ENCODE measurements around the gene CDK10. TPM values are rescaled to one million over a fixed set of nuclear protein-coding genes. Genes with fewer than 3 reads are reported as not detected.

CDK10 gene
- total RNA-seq, 1 donor from 2014 or later = 56.9 TPM

- H3K27me3 Mint-ChIP-seq (ENCODE audit: unreplicated experiment) = no peaks in the 10 kb centered on the region
- no peak overlapping the region for H3K27ac Mint-ChIP-seq (ENCODE audit: unreplicated experiment)
- H3K9me3 Mint-ChIP-seq (ENCODE audit: unreplicated experiment) = peaks cover 1% of the 10 kb centered on the region
- TF ChIP-seq, protein P1, sequence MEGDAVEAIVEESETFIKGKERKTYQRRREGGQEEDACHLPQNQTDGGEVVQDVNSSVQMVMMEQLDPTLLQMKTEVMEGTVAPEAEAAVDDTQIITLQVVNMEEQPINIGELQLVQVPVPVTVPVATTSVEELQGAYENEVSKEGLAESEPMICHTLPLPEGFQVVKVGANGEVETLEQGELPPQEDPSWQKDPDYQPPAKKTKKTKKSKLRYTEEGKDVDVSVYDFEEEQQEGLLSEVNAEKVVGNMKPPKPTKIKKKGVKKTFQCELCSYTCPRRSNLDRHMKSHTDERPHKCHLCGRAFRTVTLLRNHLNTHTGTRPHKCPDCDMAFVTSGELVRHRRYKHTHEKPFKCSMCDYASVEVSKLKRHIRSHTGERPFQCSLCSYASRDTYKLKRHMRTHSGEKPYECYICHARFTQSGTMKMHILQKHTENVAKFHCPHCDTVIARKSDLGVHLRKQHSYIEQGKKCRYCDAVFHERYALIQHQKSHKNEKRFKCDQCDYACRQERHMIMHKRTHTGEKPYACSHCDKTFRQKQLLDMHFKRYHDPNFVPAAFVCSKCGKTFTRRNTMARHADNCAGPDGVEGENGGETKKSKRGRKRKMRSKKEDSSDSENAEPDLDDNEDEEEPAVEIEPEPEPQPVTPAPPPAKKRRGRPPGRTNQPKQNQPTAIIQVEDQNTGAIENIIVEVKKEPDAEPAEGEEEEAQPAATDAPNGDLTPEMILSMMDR (IDR thresholded peaks at IDR 0.05; ENCODE audit: partially characterized antibody, unreplicated experiment) = no peak
- no peak for DNase-seq
- peaks cover 5% of the 10 kb centered on the region for H3K36me3 Mint-ChIP-seq (ENCODE audit: unreplicated experiment)
- H3K4me1 Mint-ChIP-seq (ENCODE audit: low read depth, unreplicated experiment) = no peaks in the 10 kb centered on the region
- no peak overlapping the region for H3K4me3 Mint-ChIP-seq (ENCODE audit: unreplicated experiment)
These were observed 55.0 kb downstream of the CDK10 start for GRCh38 chr16:89741342-89742014.

DNA sequence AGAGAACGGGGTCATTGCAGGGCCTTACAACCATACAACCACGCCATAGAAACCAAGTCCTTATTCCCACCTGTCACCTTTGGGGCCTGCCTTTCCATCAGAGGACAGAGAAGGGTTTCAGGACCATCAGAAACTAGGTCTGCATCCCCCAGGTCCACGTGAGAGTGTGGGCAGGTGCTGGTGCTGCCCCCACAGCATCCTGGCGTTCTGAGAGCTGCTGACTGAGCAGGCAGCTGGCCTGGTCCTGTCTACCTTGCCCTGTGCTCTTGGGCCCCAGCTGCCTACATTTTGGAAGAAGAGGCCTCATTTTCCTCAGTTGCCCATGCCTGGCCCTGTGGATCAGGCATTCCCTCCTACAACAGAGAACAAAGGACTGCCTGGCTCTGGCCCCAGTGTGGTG, 56.5 kb downstream of the CDK10 start:
- Mint-ChIP-seq H3K9me3 (ENCODE audit: unreplicated experiment) (peaks cover 1% of the 10 kb centered on the region), H3K36me3 (ENCODE audit: unreplicated experiment) (peaks cover under 1% of the 10 kb centered on the region), H3K27me3 (ENCODE audit: unreplicated experiment) (no peaks in the 10 kb centered on the region), H3K27ac (ENCODE audit: unreplicated experiment) (no peak overlapping the region), H3K4me1 (ENCODE audit: low read depth, unreplicated experiment) (no peaks in the 10 kb centered on the region), H3K4me3 (ENCODE audit: unreplicated experiment) (no peak overlapping the region)
- TF ChIP-seq, protein P1 (IDR thresholded peaks at IDR 0.05; ENCODE audit: partially characterized antibody, unreplicated experiment) = no peak
- no peak for DNase-seq

DNA sequence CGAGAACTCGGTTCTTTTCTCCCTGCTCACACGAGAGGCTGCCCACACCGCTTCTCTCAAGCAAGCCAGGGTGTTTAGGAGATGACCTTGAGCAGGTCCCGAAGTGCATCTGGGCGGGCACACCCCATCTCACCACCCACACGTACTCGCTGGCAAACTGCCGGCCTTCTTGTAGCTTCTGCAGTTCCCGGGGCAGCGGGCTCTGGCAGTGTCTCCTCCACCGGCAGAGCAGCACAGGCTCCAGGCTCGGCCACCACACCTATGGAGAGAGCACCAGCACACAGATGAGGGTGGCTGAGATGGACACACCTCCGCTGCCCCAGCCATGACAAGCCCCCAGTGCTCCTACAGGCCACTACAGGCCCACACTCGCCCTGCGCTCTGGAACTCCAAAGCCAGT, 58.3 kb downstream of the CDK10 start:
- peaks cover 3% of the 10 kb centered on the region for H3K9me3 Mint-ChIP-seq (ENCODE audit: unreplicated experiment)
- TF ChIP-seq, protein P1 (IDR thresholded peaks at IDR 0.05; ENCODE audit: partially characterized antibody, unreplicated experiment) = no peak
- H3K4me3 Mint-ChIP-seq (ENCODE audit: unreplicated experiment) = no peak overlapping the region
- no peaks in the 10 kb centered on the region for H3K27me3 Mint-ChIP-seq (ENCODE audit: unreplicated experiment)
- no peaks in the 10 kb centered on the region for H3K4me1 Mint-ChIP-seq (ENCODE audit: low read depth, unreplicated experiment)
- DNase-seq = no peak
- H3K27ac Mint-ChIP-seq (ENCODE audit: unreplicated experiment) = no peak overlapping the region
- H3K36me3 Mint-ChIP-seq (ENCODE audit: unreplicated experiment) = no peaks in the 10 kb centered on the region

Other genes with a start within 250 kb of the CDK10 start
- 367 TPM for gene ANKRD11, start 196.1 kb upstream of the CDK10 start, total RNA-seq (ENCODE audit: unreplicated experiment)
- gene SPG7, start 178.3 kb upstream of the CDK10 start, total RNA-seq (ENCODE audit: unreplicated experiment) = 166 TPM
- gene RPL13, start 126.0 kb upstream of the CDK10 start, total RNA-seq (ENCODE audit: unreplicated experiment) = 893 TPM
- 17.8 TPM for gene CPNE7, start 110.9 kb upstream of the CDK10 start, total RNA-seq (ENCODE audit: unreplicated experiment)
- 0.39 TPM for gene DPEP1, start 73.0 kb upstream of the CDK10 start, total RNA-seq (ENCODE audit: unreplicated experiment)
- gene CHMP1A, start 29.0 kb upstream of the CDK10 start, total RNA-seq (ENCODE audit: unreplicated experiment) = 96.3 TPM
- 18.0 TPM for gene SPATA33, start 28.9 kb upstream of the CDK10 start, total RNA-seq (ENCODE audit: unreplicated experiment)
- 18.6 TPM for gene SPATA2L, start 15.0 kb downstream of the CDK10 start, total RNA-seq (ENCODE audit: unreplicated experiment)
- gene VPS9D1, start 34.2 kb downstream of the CDK10 start, total RNA-seq (ENCODE audit: unreplicated experiment) = 19.5 TPM
- 20.8 TPM for gene ZNF276, start 34.8 kb downstream of the CDK10 start, total RNA-seq (ENCODE audit: unreplicated experiment)
- 42.8 TPM for gene FANCA, start 130.0 kb downstream of the CDK10 start, total RNA-seq (ENCODE audit: unreplicated experiment)
- 39.2 TPM for gene SPIRE2, start 141.8 kb downstream of the CDK10 start, total RNA-seq (ENCODE audit: unreplicated experiment)
- gene TCF25, start 186.9 kb downstream of the CDK10 start, total RNA-seq (ENCODE audit: unreplicated experiment) = 272 TPM
- gene MC1R, start 232.2 kb downstream of the CDK10 start, total RNA-seq (ENCODE audit: unreplicated experiment) = 12.8 TPM
- 3,960 TPM for gene TUBB3, start 236.7 kb downstream of the CDK10 start, total RNA-seq (ENCODE audit: unreplicated experiment)

All from glutamatergic neuron (in vitro differentiated cells).